Measurements from ENCODE around the gene LSAMP. TPM values are rescaled to one million over a fixed set of nuclear protein-coding genes. Genes with fewer than 3 reads are reported as not detected.

Gene LSAMP
- total and polyA plus RNA-seq, 4 experiments from 2014 or later, result not detected

- no peak overlapping the region for H3K4me3 Mint-ChIP-seq
- intact Hi-C loops (cut with micrococcal nuclease), result no loop called here
- Histone ChIP-seq H3K9me3 (ENCODE audit: control insufficient read depth in 1 of 2, low read length in 2 of 2) (no peaks in the 10 kb centered on the region), H3K27ac (ENCODE audit: low read depth, low read length) (no peak overlapping the region), H3K4me3 (ENCODE audit: low read length in 2 of 2) (no peak overlapping the region), H3K36me3 (ENCODE audit: insufficient read depth, low read length) (no peaks in the 10 kb centered on the region), H3K4me1 (ENCODE audit: insufficient read depth, low read length) (no peaks in the 10 kb centered on the region), H3K27me3 (ENCODE audit: insufficient read depth, low read length) (no peaks in the 10 kb centered on the region)
- DNase-seq, result no peak
- H3K36me3 Mint-ChIP-seq, result no peaks in the 10 kb centered on the region
- no peak overlapping the region for H3K27ac Mint-ChIP-seq
- ChIA-PET POLR2A (ENCODE audit: partially characterized antibody) (no interaction called here), CTCF (ENCODE audit: partially characterized antibody) (no interaction called here)
- H3K4me1 Mint-ChIP-seq, result no peaks in the 10 kb centered on the region
- no peaks in the 10 kb centered on the region for H3K27me3 Mint-ChIP-seq
- peaks cover 0 to 2% (median 0%) of the 10 kb centered on the region in 8 donors for H3K9me3 Mint-ChIP-seq
Observed at GRCh38 chr3:116038968-116039650, 406.2 kb downstream of the LSAMP start.

- no peak for DNase-seq
- H3K27ac ChIP-seq (ENCODE audit: low read depth, low read length), result no peak overlapping the region
- H3K4me3 ChIP-seq (ENCODE audit: low read length in 2 of 2), result no peak overlapping the region
Observed at GRCh38 chr3:116037954-116038911, 407.1 kb downstream of the LSAMP start.

GRCh38 chr3:116035429-116035828 is 409.9 kb downstream of the LSAMP start:
- H3K27ac ChIP-seq (ENCODE audit: low read depth, low read length), result no peak overlapping the region
- intact Hi-C loops (cut with micrococcal nuclease), result no loop called here
- H3K36me3 ChIP-seq (ENCODE audit: insufficient read depth, low read length), result no peaks in the 10 kb centered on the region
- H3K27me3 ChIP-seq (ENCODE audit: insufficient read depth, low read length), result no peaks in the 10 kb centered on the region
- Mint-ChIP-seq H3K36me3 (no peaks in the 10 kb centered on the region), H3K4me3 (no peak overlapping the region), H3K27ac (no peak overlapping the region), H3K4me1 (no peaks in the 10 kb centered on the region), H3K27me3 (no peaks in the 10 kb centered on the region), H3K9me3 (peaks cover 0 to 2% (median 0%) of the 10 kb centered on the region in 8 donors)
- H3K9me3 ChIP-seq (ENCODE audit: control insufficient read depth in 1 of 2, low read length in 2 of 2), result no peaks in the 10 kb centered on the region
- ChIA-PET CTCF (ENCODE audit: partially characterized antibody) (no interaction called here), POLR2A (ENCODE audit: partially characterized antibody) (no interaction called here)
- no peak overlapping the region for H3K4me3 ChIP-seq (ENCODE audit: low read length in 2 of 2)
- H3K4me1 ChIP-seq (ENCODE audit: insufficient read depth, low read length), result no peaks in the 10 kb centered on the region
- no peak for DNase-seq

More at GRCh38 chr3:116037954-116038911, 407.1 kb downstream of the LSAMP start:
- Mint-ChIP-seq H3K27me3 (no peaks in the 10 kb centered on the region), H3K4me1 (no peaks in the 10 kb centered on the region), H3K4me3 (no peak overlapping the region), H3K27ac (no peak overlapping the region), H3K36me3 (no peaks in the 10 kb centered on the region), H3K9me3 (peaks cover 0 to 2% (median 0%) of the 10 kb centered on the region in 8 donors)
- Histone ChIP-seq H3K36me3 (ENCODE audit: insufficient read depth, low read length) (no peaks in the 10 kb centered on the region), H3K4me1 (ENCODE audit: insufficient read depth, low read length) (no peaks in the 10 kb centered on the region), H3K27me3 (ENCODE audit: insufficient read depth, low read length) (no peaks in the 10 kb centered on the region), H3K9me3 (ENCODE audit: control insufficient read depth in 1 of 2, low read length in 2 of 2) (no peaks in the 10 kb centered on the region)
- intact Hi-C loops (cut with micrococcal nuclease), result no loop called here
- CTCF ChIA-PET (ENCODE audit: partially characterized antibody), result no interaction called here
- POLR2A ChIA-PET (ENCODE audit: partially characterized antibody), result no interaction called here

GRCh38 chr3:116034794-116035193 is 410.5 kb downstream of the LSAMP start:
- Histone ChIP-seq H3K4me1 (ENCODE audit: insufficient read depth, low read length) (no peaks in the 10 kb centered on the region), H3K27me3 (ENCODE audit: insufficient read depth, low read length) (no peaks in the 10 kb centered on the region), H3K4me3 (ENCODE audit: low read length in 2 of 2) (no peak overlapping the region), H3K9me3 (ENCODE audit: control insufficient read depth in 1 of 2, low read length in 2 of 2) (no peaks in the 10 kb centered on the region), H3K27ac (ENCODE audit: low read depth, low read length) (no peak overlapping the region), H3K36me3 (ENCODE audit: insufficient read depth, low read length) (no peaks in the 10 kb centered on the region)
- DNase-seq, result no peak
- intact Hi-C loops (cut with micrococcal nuclease), result no loop called here
- ChIA-PET CTCF (ENCODE audit: partially characterized antibody) (no interaction called here), POLR2A (ENCODE audit: partially characterized antibody) (no interaction called here)
- H3K27ac Mint-ChIP-seq, result no peak overlapping the region
- peaks cover 0 to 2% (median 0%) of the 10 kb centered on the region in 8 donors for H3K9me3 Mint-ChIP-seq
- no peak overlapping the region for H3K4me3 Mint-ChIP-seq
- no peaks in the 10 kb centered on the region for H3K27me3 Mint-ChIP-seq
- H3K36me3 Mint-ChIP-seq, result no peaks in the 10 kb centered on the region
- H3K4me1 Mint-ChIP-seq, result no peaks in the 10 kb centered on the region

- no peaks in the 10 kb centered on the region for H3K4me1 ChIP-seq (ENCODE audit: insufficient read depth, low read length)
- CTCF ChIA-PET (ENCODE audit: partially characterized antibody), result no interaction called here
- DNase-seq, result no peak
- no peaks in the 10 kb centered on the region for H3K4me1 Mint-ChIP-seq
- H3K27ac ChIP-seq (ENCODE audit: low read depth, low read length), result no peak overlapping the region
- no peaks in the 10 kb centered on the region for H3K27me3 Mint-ChIP-seq
- no peaks in the 10 kb centered on the region for H3K36me3 Mint-ChIP-seq
- peaks cover 0 to 2% (median 0%) of the 10 kb centered on the region in 8 donors for H3K9me3 Mint-ChIP-seq
- H3K4me3 Mint-ChIP-seq, result no peak overlapping the region
- no peak overlapping the region for H3K4me3 ChIP-seq (ENCODE audit: low read length in 2 of 2)
- no peaks in the 10 kb centered on the region for H3K27me3 ChIP-seq (ENCODE audit: insufficient read depth, low read length)
- no peak overlapping the region for H3K27ac Mint-ChIP-seq
- POLR2A ChIA-PET (ENCODE audit: partially characterized antibody), result no interaction called here
- no peaks in the 10 kb centered on the region for H3K9me3 ChIP-seq (ENCODE audit: control insufficient read depth in 1 of 2, low read length in 2 of 2)
- no peaks in the 10 kb centered on the region for H3K36me3 ChIP-seq (ENCODE audit: insufficient read depth, low read length)
- intact Hi-C loops (cut with micrococcal nuclease), result no loop called here
Observed at GRCh38 chr3:116034086-116034485, 411.2 kb downstream of the LSAMP start.

GRCh38 chr3:116033516-116033915 is 411.8 kb downstream of the LSAMP start:
- Mint-ChIP-seq H3K27me3 (no peaks in the 10 kb centered on the region), H3K36me3 (no peaks in the 10 kb centered on the region), H3K4me3 (no peak overlapping the region), H3K4me1 (no peaks in the 10 kb centered on the region), H3K9me3 (peaks cover 0 to 2% (median 0%) of the 10 kb centered on the region in 8 donors), H3K27ac (no peak overlapping the region)
- no peaks in the 10 kb centered on the region for H3K4me1 ChIP-seq (ENCODE audit: insufficient read depth, low read length)
- DNase-seq, result no peak
- H3K4me3 ChIP-seq (ENCODE audit: low read length in 2 of 2), result no peak overlapping the region
- H3K9me3 ChIP-seq (ENCODE audit: control insufficient read depth in 1 of 2, low read length in 2 of 2), result no peaks in the 10 kb centered on the region
- ChIA-PET CTCF (ENCODE audit: partially characterized antibody) (no interaction called here), POLR2A (ENCODE audit: partially characterized antibody) (no interaction called here)
- H3K27ac ChIP-seq (ENCODE audit: low read depth, low read length), result no peak overlapping the region
- intact Hi-C loops (cut with micrococcal nuclease), result no loop called here
- H3K36me3 ChIP-seq (ENCODE audit: insufficient read depth, low read length), result no peaks in the 10 kb centered on the region
- no peaks in the 10 kb centered on the region for H3K27me3 ChIP-seq (ENCODE audit: insufficient read depth, low read length)

GRCh38 chr3:116032176-116032575 is 413.1 kb downstream of the LSAMP start:
- Histone ChIP-seq H3K9me3 (ENCODE audit: control insufficient read depth in 1 of 2, low read length in 2 of 2) (no peaks in the 10 kb centered on the region), H3K4me1 (ENCODE audit: insufficient read depth, low read length) (no peaks in the 10 kb centered on the region), H3K27me3 (ENCODE audit: insufficient read depth, low read length) (no peaks in the 10 kb centered on the region), H3K4me3 (ENCODE audit: low read length in 2 of 2) (no peak overlapping the region), H3K27ac (ENCODE audit: low read depth, low read length) (no peak overlapping the region), H3K36me3 (ENCODE audit: insufficient read depth, low read length) (no peaks in the 10 kb centered on the region)
- no peaks in the 10 kb centered on the region for H3K36me3 Mint-ChIP-seq
- peaks cover 0 to 2% (median 0%) of the 10 kb centered on the region in 8 donors for H3K9me3 Mint-ChIP-seq
- H3K27me3 Mint-ChIP-seq, result no peaks in the 10 kb centered on the region
- ChIA-PET CTCF (ENCODE audit: partially characterized antibody) (no interaction called here), POLR2A (ENCODE audit: partially characterized antibody) (no interaction called here)
- no peak overlapping the region for H3K4me3 Mint-ChIP-seq
- no peak overlapping the region for H3K27ac Mint-ChIP-seq
- DNase-seq, result no peak
- H3K4me1 Mint-ChIP-seq, result no peaks in the 10 kb centered on the region
- intact Hi-C loops (cut with micrococcal nuclease), result no loop called here

All from CD4-positive, alpha-beta memory T cell (primary cell).